DOHH2 (cell line): ENCODE data around the gene UNC5B.

Source experiments
- H3F3A ChIP-seq: fragments of 200-600 bp; sonication (generic), shearing (Covaris generic); 2 replicates; pipeline ENCODE4 v1.6.0; 2016; ENCODE audit warnings: antibody characterized with exemption, mild to moderate bottlenecking; ENCODE audit not compliant: control insufficient read depth, insufficient read depth
- H3K27ac ChIP-seq: fragments of 200-600 bp; sonication (generic); 2 replicates; pipeline ENCODE4 v1.5.1; 2014; ENCODE audit warnings: low read depth, mild to moderate bottlenecking, low read length, moderate library complexity
- H3K27me3 ChIP-seq: fragments of 200-600 bp; sonication (generic); 2 replicates; pipeline ENCODE4 v1.6.1; 2014; ENCODE audit warnings: mild to moderate bottlenecking, low read length, mixed read lengths; ENCODE audit not compliant: control insufficient read depth
- H3K36me3 ChIP-seq: fragments of 200-600 bp; sonication (generic); 2 replicates; pipeline ENCODE4 v1.6.1; 2014; ENCODE audit warnings: mild to moderate bottlenecking, low read length, moderate library complexity, mixed read lengths; ENCODE audit not compliant: control insufficient read depth
- H3K4me1 ChIP-seq: fragments of 200-600 bp; sonication (generic); 2 replicates; pipeline ENCODE4 v1.6.1; 2014; ENCODE audit warnings: mild to moderate bottlenecking, low read length, mixed read lengths; ENCODE audit not compliant: control insufficient read depth
- H3K4me2 ChIP-seq: fragments of 200-600 bp; sonication (generic); 2 replicates; pipeline ENCODE4 v1.6.0; 2014; ENCODE audit warnings: mild to moderate bottlenecking, low read length, moderate library complexity
- H3K4me3 ChIP-seq: fragments of 200-600 bp; sonication (generic); 2 replicates; pipeline ENCODE4 v1.5.1; 2014; ENCODE audit warnings: mild to moderate bottlenecking, low read length, mixed read lengths
- H3K79me2 ChIP-seq: fragments of 200-600 bp; sonication (generic); 2 replicates; pipeline ENCODE4 v1.6.1; 2014; ENCODE audit warnings: mild to moderate bottlenecking, low read length, mixed read lengths; ENCODE audit not compliant: control insufficient read depth
- H3K9me2 ChIP-seq: fragments of 200-600 bp; sonication (generic); replicated peaks from 2 replicates; pipeline ENCODE4 v1.6.1; 2014; ENCODE audit warnings: mild to moderate bottlenecking, low read length, mixed read lengths; ENCODE audit not compliant: control insufficient read depth
- H3K9me3 ChIP-seq: fragments of 200-600 bp; sonication (generic); 2 replicates; pipeline ENCODE4 v1.6.1; 2014; ENCODE audit warnings: antibody characterized with exemption, low read length, mixed read lengths; ENCODE audit not compliant: control insufficient read depth, insufficient read depth
- H4K20me1 ChIP-seq: fragments of 200-600 bp; sonication (generic); 2 replicates; pipeline ENCODE4 v1.6.0; 2014; ENCODE audit warnings: low read depth, mild to moderate bottlenecking, antibody characterized with exemption, low read length, moderate library complexity; ENCODE audit not compliant: control insufficient read depth, insufficient read depth
- CTCF ChIP-seq: fragments of 200-600 bp; sonication (generic); IDR thresholded peaks from one replicate; pipeline ENCODE4 v1.5.1; 2014; ENCODE audit warnings: antibody characterized with exemption, mild to moderate bottlenecking, low read depth, low read length; ENCODE audit not compliant: poor library complexity, severe bottlenecking
- EZH2phosphoT487 ChIP-seq: fragments of 200-600 bp; sonication (generic); IDR thresholded peaks from 2 replicates; pipeline ENCODE4 v1.6.1; 2017; ENCODE audit warnings: borderline replicate concordance, mild to moderate bottlenecking, antibody characterized with exemption, low read length, moderate library complexity, mixed read lengths

UNC5B gene

GRCh38 chr10:71244431-71245419 is 32.4 kb downstream of the UNC5B start:
- H3K4me3 ChIP-seq = no peak overlapping the region

DNA sequence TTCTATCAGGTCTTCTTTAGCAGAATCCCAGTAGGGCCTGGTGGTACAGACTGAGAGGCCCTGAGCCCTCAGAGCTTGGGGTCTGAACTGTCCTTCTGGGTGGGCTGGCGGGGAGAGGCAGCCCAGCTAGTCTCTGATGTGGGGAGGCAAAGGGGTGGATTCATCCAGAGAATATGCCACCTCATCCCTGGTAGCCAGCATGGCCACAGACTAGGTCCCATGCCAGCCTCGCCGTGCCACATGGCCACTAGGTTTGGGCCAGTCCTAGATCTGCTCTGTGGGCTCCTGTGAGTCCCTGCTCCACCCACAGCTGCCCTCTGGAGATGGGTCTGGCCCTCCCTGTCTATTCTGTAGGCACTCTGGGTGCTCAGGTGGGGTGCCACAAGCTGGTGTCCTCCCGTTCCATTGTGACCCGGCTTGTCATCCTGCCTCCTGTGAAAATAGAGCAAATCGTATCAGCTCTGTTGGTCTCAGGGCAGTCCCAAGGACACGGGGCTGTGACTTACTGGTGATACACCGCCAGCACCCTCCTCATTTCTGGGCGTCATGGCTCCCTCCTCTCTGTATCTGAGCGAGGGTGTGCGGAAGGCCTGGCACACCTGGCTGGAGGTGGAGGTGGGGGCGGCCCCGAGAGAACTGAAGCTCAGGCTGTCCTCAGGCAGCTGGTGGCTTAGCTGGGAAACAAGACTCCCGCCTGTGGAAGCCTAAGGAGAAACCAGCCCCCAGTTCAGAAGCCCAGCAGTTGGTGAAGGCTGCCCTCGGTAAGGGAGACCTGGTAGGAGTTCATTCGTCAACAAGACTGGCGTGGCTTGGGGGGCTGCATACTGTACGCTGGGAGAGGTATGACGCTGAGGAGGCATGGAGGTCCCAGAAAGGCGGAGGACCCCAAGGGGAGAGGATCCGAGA is 33.3 kb downstream of the UNC5B start:
- Histone ChIP-seq H3K79me2 (no peaks in the 10 kb centered on the region), H3K4me2 (no peak overlapping the region), H3F3A (no peaks in the 10 kb centered on the region), H3K9me2 (no peaks in the 10 kb centered on the region), H3K4me1 (peaks cover 2% of the 10 kb centered on the region), H3K27ac (no peak overlapping the region), H3K4me3 (no peak overlapping the region), H3K27me3 (0 out of 2 replicates have a peak, but pooled peaks cover 2% of the 10 kb centered on the region), H3K36me3 (no peaks in the 10 kb centered on the region), H3K9me3 (no peaks in the 10 kb centered on the region), H4K20me1 (no peaks in the 10 kb centered on the region)
- TF ChIP-seq CTCF (no peak), EZH2phosphoT487 (no peak)

More at GRCh38 chr10:71244431-71245419, 32.4 kb downstream of the UNC5B start:
- Histone ChIP-seq H4K20me1 (no peaks in the 10 kb centered on the region), H3K27me3 (0 out of 2 replicates have a peak, but pooled peaks cover 2% of the 10 kb centered on the region), H3K4me2 (no peak overlapping the region), H3K79me2 (no peaks in the 10 kb centered on the region), H3K36me3 (no peaks in the 10 kb centered on the region), H3K9me2 (no peaks in the 10 kb centered on the region), H3F3A (no peaks in the 10 kb centered on the region), H3K9me3 (no peaks in the 10 kb centered on the region), H3K27ac (no peak overlapping the region), H3K4me1 (peaks cover 8% of the 10 kb centered on the region)
- no peak for TF ChIP-seq EZH2phosphoT487
- no peak for TF ChIP-seq CTCF

DNA sequence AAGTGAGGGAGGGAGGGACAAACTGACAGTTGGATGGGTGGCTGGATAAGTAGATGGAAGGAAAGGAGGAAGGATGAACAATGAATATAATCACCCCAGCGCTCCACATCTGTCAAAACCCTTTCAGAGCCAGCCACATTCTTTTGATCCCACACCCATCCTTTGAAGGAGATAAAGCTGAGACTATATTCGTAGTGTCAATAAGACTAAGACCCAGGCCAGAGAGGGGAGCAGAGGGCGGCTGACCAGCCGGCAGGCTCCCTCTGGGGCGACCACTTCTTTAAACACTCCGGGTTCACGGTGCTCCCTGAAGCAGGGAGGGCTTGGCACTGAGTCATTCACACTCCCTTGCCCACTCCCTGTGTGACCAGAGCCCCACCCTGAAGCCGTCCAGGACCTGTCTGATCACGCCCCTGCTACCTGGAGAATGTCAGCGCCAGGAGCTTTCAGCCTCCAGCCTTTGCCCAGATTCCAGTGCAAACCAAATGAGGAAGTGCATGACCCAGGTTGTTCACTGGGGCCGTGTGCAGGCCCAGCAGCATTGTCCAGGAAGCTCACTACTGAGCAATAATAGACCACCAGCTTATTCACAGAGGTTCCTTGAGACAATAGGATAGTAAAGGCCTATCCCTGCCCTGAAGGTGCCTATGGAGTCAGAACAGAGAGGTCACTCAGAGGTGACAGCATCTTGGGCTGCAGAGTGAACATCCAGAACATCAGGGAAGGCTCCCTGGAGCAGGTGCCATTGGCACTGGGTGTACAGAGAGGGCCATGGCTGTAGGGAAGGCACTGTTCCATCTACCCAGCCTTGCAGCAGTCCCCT is 34.4 kb downstream of the UNC5B start:
- Histone ChIP-seq H3K79me2 (no peaks in the 10 kb centered on the region), H3K27ac (no peak overlapping the region), H3K27me3 (peaks cover 8% of the 10 kb centered on the region; the same call in 1 of the 2 replicates), H4K20me1 (no peaks in the 10 kb centered on the region), H3K9me3 (no peaks in the 10 kb centered on the region), H3K9me2 (no peaks in the 10 kb centered on the region), H3K4me1 (no peaks in the 10 kb centered on the region), H3K36me3 (no peaks in the 10 kb centered on the region), H3F3A (no peaks in the 10 kb centered on the region), H3K4me3 (no peak overlapping the region), H3K4me2 (no peak overlapping the region)
- no peak for TF ChIP-seq CTCF
- no peak for TF ChIP-seq EZH2phosphoT487
